ENCODE data around the gene CALR. TPM values are rescaled to one million over a fixed set of nuclear protein-coding genes. Genes with fewer than 3 reads are reported as not detected.
"Not testable (repeated sequence)": the region's sequence is repeated elsewhere in the genome, so short reads cannot be mapped to it uniquely, and the experiment has no call there.

CALR gene
- total RNA-seq = 913 and 933 TPM in 2 replicates

DNA sequence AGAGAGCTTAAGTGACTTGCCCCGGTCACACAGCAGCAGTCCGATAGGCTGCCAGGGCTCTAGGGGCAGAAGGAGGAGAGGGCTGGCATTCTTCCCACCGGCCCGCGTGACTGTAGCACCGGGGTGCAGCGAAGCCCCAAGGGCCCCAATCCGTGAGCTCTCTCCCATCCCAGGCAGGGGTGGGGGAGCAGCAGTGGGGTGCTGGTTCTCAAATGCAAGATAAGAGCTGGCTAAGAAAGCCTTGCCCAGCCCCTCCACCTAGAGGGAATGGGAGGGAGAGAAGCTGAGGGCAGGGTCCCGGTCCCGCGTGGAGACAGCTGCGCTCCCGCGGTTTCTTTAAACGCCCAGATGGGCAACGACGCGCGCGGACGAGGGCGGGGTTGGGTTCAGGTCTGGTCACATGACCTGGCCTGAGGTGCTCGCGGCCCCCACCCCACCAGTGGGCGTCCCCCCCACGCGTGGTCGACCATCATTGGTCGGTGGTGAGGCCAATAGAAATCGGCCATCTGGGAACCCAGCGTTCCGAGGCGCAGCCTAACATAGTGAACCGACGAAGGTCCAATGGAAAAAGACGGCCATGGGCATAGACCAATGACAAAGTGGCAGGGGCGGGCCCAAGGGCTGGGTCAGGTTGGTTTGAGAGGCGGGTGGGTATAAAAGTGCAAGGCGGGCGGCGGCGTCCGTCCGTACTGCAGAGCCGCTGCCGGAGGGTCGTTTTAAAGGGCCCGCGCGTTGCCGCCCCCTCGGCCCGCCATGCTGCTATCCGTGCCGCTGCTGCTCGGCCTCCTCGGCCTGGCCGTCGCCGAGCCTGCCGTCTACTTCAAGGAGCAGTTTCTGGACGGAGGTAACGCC lies at the start of gene CALR:
Gene CALR, plus strand, starts transcription at position 683 of the 852 bp plus-strand sequence. Its CDS starts 71 bp downstream, at position 754.
- peak; percentile 100 for DNase-seq (ENCODE audit: low spot score)
- Mint-ChIP-seq H3K27ac (peak within 1 kb of the TSS; percentile 94), H3K4me1 (ENCODE audit: low read depth) (peaks cover 48% of the 10 kb centered on the region), H3K27me3 (ENCODE audit: insufficient read depth) (no peaks in the 10 kb centered on the region), H3K36me3 (ENCODE audit: low read depth) (peaks cover 39% of the 10 kb centered on the region), H3K9me3 (no peaks in the 10 kb centered on the region), H3K4me3 (peak within 1 kb of the TSS; percentile 100)
- intact Hi-C loops (cut with micrococcal nuclease) = loop anchor here (1.0 to 2.0 kb wide), 6 partner anchors 19 to 201 kb away; partner anchors contain the start of genes GCDH, GET3, JUNB and SYCE2

DNA sequence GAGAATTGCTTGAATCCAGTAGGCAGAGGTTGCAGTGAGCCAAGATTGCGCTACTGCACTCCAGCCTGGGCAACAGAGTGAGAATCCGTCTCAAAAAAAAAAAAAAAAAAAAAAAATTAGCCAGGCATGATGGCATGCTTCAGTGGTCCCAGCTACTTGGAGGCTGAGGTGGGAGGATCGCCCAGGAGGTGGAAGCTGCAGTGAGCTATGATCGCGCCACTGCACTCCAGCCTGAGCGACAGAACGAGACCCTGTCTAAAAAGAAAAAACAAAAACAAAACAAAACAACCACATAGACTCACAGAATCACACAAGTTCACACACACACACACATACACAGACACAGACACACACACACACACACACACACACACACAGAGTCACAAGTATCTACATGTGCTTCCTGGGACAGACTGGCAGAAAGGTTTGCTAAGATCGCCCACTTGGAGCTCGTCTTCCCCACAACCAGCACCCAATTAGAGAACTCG lies 48.1 kb upstream of the CALR start:
- H3K4me1 Mint-ChIP-seq (ENCODE audit: low read depth) = peaks cover 13% of the 10 kb centered on the region
- not testable (repeated sequence) for H3K9me3 Mint-ChIP-seq; H3K27me3 Mint-ChIP-seq (ENCODE audit: insufficient read depth); DNase-seq (ENCODE audit: low spot score)
- H3K27ac Mint-ChIP-seq = peak overlapping the region; percentile 88
- peak overlapping the region; percentile 97 for H3K4me3 Mint-ChIP-seq
- H3K36me3 Mint-ChIP-seq (ENCODE audit: low read depth) = peaks cover 18% of the 10 kb centered on the region
- intact Hi-C loops (cut with micrococcal nuclease) = loop anchor here (1.0 to 2.0 kb wide), 3 partner anchors 9 to 66 kb away; partner anchors contain the start of genes DNASE2, FARSA and GADD45GIP1

DNA sequence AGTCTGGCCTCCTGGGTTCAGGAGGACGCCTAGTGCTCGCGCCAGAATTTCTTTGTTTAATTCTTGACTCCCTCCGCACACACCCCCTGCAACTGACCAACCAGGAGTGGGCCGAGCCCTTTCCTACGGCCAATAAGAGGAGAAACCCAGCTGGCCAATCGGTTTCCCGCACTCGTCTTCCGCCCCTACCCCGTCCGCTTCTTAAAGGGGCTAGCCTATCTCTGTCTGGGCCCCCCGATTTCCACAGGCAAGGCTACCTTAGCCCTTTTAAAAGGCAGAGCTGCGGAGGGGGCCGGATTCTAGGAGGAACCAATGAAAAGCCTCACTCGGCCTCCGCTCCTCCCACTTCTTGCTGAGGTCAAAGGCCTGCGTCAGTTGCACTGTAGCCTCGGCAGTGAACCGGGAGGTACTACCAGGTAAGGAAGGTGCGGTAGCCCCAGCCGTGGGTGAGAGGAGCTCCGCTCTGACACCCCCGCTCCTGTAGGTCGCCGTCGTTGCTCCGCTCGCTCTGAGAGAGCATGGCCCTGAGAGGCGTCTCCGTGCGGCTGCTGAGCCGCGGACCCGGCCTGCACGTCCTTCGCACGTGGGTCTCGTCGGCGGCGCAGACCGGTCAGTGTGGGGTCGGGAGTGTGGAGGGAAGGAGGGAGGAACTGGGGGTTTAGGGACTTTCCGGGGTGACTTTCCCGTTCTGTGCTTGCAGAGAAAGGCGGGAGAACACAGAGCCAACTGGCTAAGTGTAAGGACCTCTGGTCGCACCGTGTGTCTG lies 47.4 kb upstream of the CALR start, which contains the start of gene GCDH:
Gene GCDH, plus strand, starts transcription at position 374 of the 766 bp plus-strand sequence. Its CDS starts 145 bp downstream, at position 519.
- H3K4me1 Mint-ChIP-seq (ENCODE audit: low read depth) = peaks cover 13% of the 10 kb centered on the region
- intact Hi-C loops (cut with micrococcal nuclease) = loop anchor here (1.0 to 2.0 kb wide), 7 partner anchors 10 to 154 kb away; partner anchors contain the start of genes CALR, DNASE2, FARSA and GADD45GIP1
- H3K36me3 Mint-ChIP-seq (ENCODE audit: low read depth) = peaks cover 18% of the 10 kb centered on the region
- H3K9me3 Mint-ChIP-seq = no peaks in the 10 kb centered on the region
- no peaks in the 10 kb centered on the region for H3K27me3 Mint-ChIP-seq (ENCODE audit: insufficient read depth)
- H3K27ac Mint-ChIP-seq = peak within 1 kb of the TSS; percentile 88
- H3K4me3 Mint-ChIP-seq = peak within 1 kb of the TSS; percentile 97
- peak; percentile 95 for DNase-seq (ENCODE audit: low spot score)

DNA sequence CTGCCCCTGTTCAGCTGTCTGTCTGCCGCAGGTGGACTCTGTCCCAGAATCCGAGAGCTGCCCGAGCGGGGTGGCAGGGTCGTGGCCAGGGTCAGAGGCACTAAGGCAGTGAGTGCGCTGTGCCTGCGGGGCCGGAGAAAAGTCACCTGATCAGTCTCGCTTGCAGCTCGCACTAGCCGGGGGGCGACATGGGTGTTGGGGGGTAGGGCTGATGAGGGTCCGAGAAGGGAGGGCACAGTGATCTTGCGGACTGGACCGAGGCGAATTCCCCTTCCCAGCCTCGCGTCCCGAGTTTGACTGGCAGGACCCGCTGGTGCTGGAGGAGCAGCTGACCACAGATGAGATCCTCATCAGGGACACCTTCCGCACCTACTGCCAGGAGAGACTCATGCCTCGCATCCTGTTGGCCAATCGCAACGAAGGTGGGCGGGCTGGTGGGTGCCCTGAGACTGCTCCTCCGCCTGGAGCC lies 46.8 kb upstream of the CALR start:
- H3K27me3 Mint-ChIP-seq (ENCODE audit: insufficient read depth) = no peaks in the 10 kb centered on the region
- H3K9me3 Mint-ChIP-seq = no peaks in the 10 kb centered on the region
- peaks cover 13% of the 10 kb centered on the region for H3K4me1 Mint-ChIP-seq (ENCODE audit: low read depth)
- peak overlapping the region; percentile 88 for H3K27ac Mint-ChIP-seq
- intact Hi-C loops (cut with micrococcal nuclease) = loop anchor here (1.0 to 2.0 kb wide), 5 partner anchors 24 to 154 kb away; partner anchors contain the start of genes CALR, GADD45GIP1, GET3 and SYCE2
- peaks cover 18% of the 10 kb centered on the region for H3K36me3 Mint-ChIP-seq (ENCODE audit: low read depth)
- H3K4me3 Mint-ChIP-seq = peak overlapping the region; percentile 97
- DNase-seq (ENCODE audit: low spot score) = no peak

DNA sequence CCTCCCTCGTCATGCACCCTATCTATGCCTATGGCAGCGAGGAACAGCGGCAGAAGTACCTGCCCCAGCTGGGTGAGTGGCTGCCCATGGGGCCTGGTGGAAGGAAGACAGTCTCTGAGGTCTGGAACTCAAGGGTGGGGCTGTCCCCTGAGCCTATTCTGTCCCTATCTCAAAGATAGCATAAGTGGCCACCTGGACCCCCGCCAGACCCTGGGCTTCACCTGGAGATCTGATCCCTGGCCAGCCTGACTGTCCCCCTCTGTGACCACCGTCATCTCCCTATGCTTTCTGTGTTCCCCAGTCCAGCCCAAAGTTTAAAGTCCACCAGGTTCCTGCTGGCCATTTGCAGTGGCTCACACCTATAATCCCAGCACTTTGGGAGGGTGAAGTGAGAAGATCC lies 44.8 kb upstream of the CALR start:
- Mint-ChIP-seq H3K4me3 (peak overlapping the region; percentile 74), H3K27me3 (ENCODE audit: insufficient read depth) (no peaks in the 10 kb centered on the region), H3K27ac (no peak overlapping the region), H3K4me1 (ENCODE audit: low read depth) (peaks cover 13% of the 10 kb centered on the region), H3K36me3 (ENCODE audit: low read depth) (peaks cover 23% of the 10 kb centered on the region), H3K9me3 (no peaks in the 10 kb centered on the region)
- DNase-seq (ENCODE audit: low spot score) = no peak
- intact Hi-C loops (cut with micrococcal nuclease) = no loop called here

DNA sequence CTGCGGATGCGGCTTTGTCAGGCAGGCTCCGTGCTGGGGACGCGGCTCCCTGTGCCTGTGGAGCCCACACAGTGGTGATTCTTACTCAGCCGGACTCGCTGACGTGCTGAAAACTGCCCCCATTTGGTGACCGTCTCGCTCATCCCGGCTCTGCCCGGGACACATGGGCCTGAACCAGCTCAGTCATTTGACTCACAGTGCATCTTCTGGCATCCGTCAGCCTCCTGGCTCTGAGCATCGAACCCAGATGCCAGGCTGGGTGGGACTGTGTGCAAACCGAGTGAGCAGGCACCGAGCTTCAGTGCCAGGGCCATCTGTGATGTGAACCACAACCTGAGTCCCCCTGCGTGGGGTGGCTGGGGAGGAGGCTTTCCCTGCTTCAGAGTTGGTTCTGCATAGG lies 41.9 kb upstream of the CALR start:
- no peak for DNase-seq (ENCODE audit: low spot score)
- peaks cover 28% of the 10 kb centered on the region for H3K36me3 Mint-ChIP-seq (ENCODE audit: low read depth)
- intact Hi-C loops (cut with micrococcal nuclease) = no loop called here
- H3K4me3 Mint-ChIP-seq = no peak overlapping the region
- no peaks in the 10 kb centered on the region for H3K27me3 Mint-ChIP-seq (ENCODE audit: insufficient read depth)
- H3K4me1 Mint-ChIP-seq (ENCODE audit: low read depth) = peaks cover 12% of the 10 kb centered on the region
- H3K9me3 Mint-ChIP-seq = no peaks in the 10 kb centered on the region
- no peak overlapping the region for H3K27ac Mint-ChIP-seq

DNA sequence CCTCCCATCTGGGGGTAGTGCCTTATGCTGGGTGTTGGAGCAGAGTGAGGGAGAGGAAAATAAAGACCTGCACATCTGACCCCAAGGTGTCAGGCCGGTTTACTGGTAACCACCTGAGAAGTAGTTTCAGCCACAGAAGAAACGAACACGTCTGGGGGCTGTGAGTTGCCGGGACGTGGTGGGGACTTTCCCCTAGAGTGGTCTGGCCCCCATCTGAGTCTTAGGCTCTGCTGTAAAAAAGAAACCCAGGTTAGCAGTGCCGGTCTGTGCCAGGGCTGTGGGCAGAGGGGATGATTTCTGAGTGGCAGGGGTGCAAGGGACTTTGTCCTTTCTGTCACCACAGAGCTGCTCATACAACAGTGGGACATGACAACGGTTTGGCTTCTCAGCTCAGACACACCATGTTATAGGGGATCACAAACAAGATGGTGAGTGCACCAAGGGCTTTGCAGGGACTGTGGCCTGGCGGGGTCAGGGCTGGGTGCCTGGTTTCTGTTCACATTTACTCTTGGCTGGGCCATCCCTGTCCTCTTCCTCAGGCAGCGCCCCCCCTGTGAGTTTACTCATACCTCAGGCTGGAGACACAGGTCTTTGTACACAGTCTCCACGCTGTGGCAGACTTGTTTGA lies 38.4 kb upstream of the CALR start:
- Mint-ChIP-seq H3K36me3 (ENCODE audit: low read depth) (peaks cover 14% of the 10 kb centered on the region), H3K27me3 (ENCODE audit: insufficient read depth) (no peaks in the 10 kb centered on the region), H3K27ac (no peak overlapping the region), H3K4me1 (ENCODE audit: low read depth) (peaks cover 9% of the 10 kb centered on the region), H3K9me3 (no peaks in the 10 kb centered on the region), H3K4me3 (no peak overlapping the region)
- no peak for DNase-seq (ENCODE audit: low spot score)
- intact Hi-C loops (cut with micrococcal nuclease) = no loop called here

DNA sequence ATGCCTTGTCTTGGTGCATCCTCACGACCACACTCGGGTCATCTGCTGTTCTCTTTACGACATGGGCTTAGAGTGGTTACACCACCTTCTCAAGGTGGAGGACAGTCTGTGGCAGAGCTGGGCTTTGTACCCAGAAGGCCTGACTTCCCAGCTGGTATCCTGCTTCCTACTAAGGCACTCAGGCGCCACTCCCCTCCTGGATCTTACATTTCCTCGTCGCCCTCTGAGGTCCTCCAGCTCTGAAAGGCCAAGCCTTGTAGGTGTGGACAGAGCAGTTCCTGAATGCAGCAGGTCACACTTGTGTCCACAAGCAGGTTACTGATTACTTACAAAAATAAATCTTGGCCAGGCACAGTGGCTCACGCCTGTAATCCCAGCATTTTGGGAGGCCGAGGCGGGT lies 31.2 kb upstream of the CALR start:
- no peak for DNase-seq (ENCODE audit: low spot score)
- H3K4me1 Mint-ChIP-seq (ENCODE audit: low read depth) = no peaks in the 10 kb centered on the region
- intact Hi-C loops (cut with micrococcal nuclease) = no loop called here
- no peak overlapping the region for H3K4me3 Mint-ChIP-seq
- no peaks in the 10 kb centered on the region for H3K27me3 Mint-ChIP-seq (ENCODE audit: insufficient read depth)
- peaks cover under 1% of the 10 kb centered on the region for H3K36me3 Mint-ChIP-seq (ENCODE audit: low read depth)
- H3K9me3 Mint-ChIP-seq = no peaks in the 10 kb centered on the region
- no peak overlapping the region for H3K27ac Mint-ChIP-seq

DNA sequence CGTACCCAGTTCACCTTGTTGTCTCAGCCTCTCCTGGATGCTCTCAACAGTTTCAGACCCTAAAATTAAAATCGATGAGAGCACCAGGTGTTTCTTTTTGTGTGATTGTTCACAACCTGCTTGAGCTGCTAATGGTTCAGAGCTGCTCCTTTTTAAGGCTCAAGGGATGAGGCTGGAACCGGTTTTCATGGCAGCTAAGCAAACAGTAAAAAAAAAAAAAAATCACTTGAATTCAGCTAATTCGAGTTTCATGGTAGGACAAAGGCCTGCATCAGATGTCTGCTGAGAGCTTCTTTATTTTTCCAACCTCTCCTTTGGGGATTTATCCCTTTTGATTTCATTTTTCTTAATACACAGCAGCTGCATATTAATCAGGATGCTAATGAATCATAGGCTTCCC lies 25.8 kb upstream of the CALR start:
- intact Hi-C loops (cut with micrococcal nuclease) = no loop called here
- no peak overlapping the region for H3K27ac Mint-ChIP-seq

DNA sequence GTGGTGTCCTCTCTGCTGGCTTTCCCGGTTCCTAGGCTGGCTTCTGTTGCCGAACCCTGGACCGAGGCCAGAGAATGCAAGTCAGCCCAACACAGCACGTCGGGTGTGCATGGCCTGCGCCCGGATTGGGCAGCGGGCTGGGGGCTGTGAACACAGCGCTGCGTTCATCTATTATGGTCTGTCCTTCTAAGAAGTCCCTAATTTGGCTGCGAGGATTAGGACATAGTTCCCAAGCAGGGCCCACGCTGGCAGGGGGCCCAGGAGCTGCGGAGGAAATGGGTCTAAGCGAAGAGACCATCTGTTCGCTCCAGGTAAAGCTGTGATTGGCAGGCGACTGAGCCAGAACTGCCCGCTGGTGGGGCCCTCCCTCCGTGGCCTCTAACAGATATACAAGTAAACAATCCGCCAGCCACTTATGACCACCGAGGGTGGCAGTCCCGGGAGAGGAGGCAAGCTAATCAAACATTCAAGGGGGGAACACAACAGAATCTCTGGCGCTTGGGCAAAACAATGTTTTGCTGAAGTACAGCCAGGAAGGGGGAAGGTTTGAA lies 25.3 kb upstream of the CALR start:
- Mint-ChIP-seq H3K27ac (peak overlapping the region; percentile 55), H3K36me3 (ENCODE audit: low read depth) (peaks cover 3% of the 10 kb centered on the region), H3K4me1 (ENCODE audit: low read depth) (peaks cover 19% of the 10 kb centered on the region), H3K4me3 (no peak overlapping the region), H3K27me3 (ENCODE audit: insufficient read depth) (no peaks in the 10 kb centered on the region), H3K9me3 (no peaks in the 10 kb centered on the region)
- DNase-seq (ENCODE audit: low spot score) = no peak
- intact Hi-C loops (cut with micrococcal nuclease) = no loop called here

More for the DNA sequence above, 25.8 kb upstream of the CALR start:
- DNase-seq (ENCODE audit: low spot score) = no peak
- peaks cover 19% of the 10 kb centered on the region for H3K4me1 Mint-ChIP-seq (ENCODE audit: low read depth)
- H3K36me3 Mint-ChIP-seq (ENCODE audit: low read depth) = peaks cover 3% of the 10 kb centered on the region
- H3K4me3 Mint-ChIP-seq = no peak overlapping the region
- no peaks in the 10 kb centered on the region for H3K9me3 Mint-ChIP-seq
- H3K27me3 Mint-ChIP-seq (ENCODE audit: insufficient read depth) = no peaks in the 10 kb centered on the region

DNA sequence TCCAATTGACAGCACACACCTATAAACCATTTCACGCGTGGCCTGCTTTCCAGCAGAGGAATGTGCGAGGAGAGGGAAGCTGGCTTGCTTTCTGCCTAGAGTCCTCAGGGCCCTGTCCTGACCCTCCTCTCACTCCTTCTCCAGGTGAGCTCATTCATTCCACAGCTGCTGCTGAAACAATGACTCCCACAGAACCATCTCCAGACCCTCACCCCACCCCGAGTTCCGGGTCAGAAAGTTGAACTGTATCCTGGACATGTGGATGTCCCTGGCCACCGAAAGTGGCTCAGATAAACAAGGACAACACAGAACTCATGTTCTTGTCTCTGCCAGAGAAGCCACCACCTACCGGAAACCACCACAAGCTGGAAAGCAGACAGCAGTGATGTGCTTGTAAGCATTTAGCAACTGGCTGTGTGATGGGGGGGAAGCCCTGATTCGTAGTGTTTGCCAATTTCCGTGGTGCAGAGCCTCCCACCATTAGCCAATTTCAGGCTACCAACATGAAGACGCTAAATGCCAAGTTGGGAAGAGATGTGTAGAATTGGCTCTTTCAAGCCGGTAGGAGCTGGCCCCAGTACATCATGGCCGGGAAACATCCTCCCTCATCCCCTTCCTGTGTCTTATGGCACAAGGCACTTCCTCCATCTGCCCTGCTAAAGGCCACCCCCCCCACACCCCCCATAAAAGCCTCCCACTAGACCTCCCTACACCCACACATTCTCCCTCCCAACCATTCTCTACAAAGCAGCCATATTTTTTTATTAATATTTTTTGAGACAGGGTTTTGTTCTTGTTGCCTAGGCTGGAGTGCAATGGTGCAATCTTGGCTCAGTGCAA lies 24.3 kb upstream of the CALR start:
- H3K27ac Mint-ChIP-seq = peak overlapping the region; percentile 95
- H3K27me3 Mint-ChIP-seq (ENCODE audit: insufficient read depth) = no peaks in the 10 kb centered on the region
- H3K9me3 Mint-ChIP-seq = no peaks in the 10 kb centered on the region
- intact Hi-C loops (cut with micrococcal nuclease) = no loop called here
- DNase-seq (ENCODE audit: low spot score) = peak; percentile 51
- H3K4me3 Mint-ChIP-seq = peak overlapping the region; percentile 70
- peaks cover 3% of the 10 kb centered on the region for H3K36me3 Mint-ChIP-seq (ENCODE audit: low read depth)
- H3K4me1 Mint-ChIP-seq (ENCODE audit: low read depth) = peaks cover 24% of the 10 kb centered on the region
